ENCODE data around the gene ANO2. TPM values are rescaled to one million over a fixed set of nuclear protein-coding genes. Genes with fewer than 3 reads are reported as not detected.

The ANO2 gene
- total RNA-seq, 2 experiments from 2014 or later: not detected

GRCh38 chr12:5535541-5535940, 409.5 kb downstream of the ANO2 start:
- ChIA-PET POLR2A (no interaction called here), CTCF (no interaction called here)

DNA sequence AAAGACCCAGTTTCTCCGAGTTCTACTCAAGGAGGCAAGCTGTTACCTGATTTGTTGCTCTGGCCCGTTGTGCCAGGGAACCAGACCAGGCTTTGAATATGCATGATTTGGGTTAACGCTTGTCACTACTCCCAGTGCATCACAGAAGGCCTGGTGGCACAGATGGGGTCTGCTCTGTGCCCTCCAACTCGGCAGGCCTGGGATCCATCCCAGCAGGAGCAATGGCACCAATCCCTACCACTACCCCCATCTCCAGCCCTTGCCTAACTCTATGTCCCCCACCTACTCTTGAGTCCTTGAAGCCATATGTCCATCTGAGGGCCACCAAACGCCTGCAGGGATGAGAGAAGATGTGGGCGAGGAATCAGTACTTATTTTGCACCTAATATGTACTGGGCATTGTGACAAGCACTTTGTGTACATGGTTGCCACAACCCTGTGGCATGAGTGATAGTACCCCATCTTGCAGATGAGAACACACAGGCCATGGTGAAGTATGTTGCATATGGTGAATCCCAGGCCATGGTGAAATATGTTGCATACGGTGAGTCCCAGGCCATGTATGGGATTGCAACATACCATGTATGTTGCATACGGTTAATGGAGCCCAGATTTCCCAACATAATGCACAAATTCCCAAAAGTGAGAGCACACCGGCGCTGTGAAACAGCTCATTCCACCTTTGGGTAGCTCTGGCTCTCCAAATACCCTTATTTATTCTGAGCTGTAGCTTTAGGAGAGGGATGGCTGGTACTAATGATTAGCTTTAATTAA, 410.4 kb downstream of the ANO2 start:
- CTCF ChIA-PET: no interaction called here
- POLR2A ChIA-PET: no interaction called here

DNA sequence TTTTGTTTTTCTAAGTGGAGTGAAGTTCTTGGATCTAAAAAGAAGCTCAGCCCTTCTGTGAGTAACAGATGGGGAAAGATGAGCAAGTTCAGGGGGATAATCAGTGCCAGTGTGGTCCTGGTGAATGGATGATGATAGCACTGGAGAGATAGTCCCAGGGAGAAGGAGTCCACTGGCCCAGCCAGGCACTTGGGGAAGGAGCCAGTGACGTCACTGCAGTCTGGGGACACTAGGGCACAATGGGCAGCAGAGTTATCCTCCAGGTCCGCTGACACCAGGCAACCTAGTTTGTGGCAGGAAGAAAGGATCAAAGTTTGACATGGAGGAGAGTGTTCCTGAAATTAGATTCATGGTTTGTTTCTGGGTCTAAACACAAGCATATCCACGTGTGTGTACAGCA, 411.7 kb downstream of the ANO2 start:
- ChIA-PET CTCF (no interaction called here), POLR2A (no interaction called here)

GRCh38 chr12:5525783-5526367, 419.2 kb downstream of the ANO2 start:
- POLR2A ChIA-PET: no interaction called here
- CTCF ChIA-PET: no interaction called here

DNA sequence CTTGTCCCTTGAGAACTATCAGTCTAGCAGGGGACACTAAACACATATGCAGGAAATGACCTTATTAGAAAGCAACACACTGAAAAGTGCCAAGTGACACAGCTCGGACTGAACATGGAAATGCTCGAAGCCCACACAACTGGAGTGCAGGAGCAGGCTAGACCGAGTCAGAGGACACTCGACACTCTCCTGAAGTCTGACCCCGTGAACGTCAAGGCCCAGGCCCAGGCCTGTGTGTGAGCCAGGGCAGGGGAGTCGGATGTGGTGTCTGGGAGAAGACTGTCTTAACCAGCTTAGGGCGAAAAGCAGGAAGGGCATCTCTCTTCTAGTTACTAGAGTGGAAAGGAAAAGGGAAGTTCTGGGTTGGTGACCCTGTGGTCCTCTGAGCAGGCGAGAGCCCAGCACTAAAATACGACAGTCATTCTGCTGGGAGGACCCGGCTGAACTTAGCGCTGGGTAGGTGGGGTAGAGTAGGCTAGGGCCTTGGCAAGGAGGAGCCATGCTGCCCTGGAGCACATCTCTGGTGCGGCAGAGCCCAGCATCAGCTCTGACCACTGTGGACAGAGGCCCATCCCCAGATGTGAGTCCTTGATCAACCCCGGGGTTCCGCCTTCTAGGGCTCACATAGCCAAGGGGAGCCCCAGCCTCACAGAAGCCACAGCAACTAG, 420.2 kb downstream of the ANO2 start:
- POLR2A ChIA-PET: no interaction called here
- CTCF ChIA-PET: no interaction called here

- ChIA-PET POLR2A (no interaction called here), CTCF (no interaction called here)
Measured at GRCh38 chr12:5524116-5524768, 420.8 kb downstream of the ANO2 start.

DNA sequence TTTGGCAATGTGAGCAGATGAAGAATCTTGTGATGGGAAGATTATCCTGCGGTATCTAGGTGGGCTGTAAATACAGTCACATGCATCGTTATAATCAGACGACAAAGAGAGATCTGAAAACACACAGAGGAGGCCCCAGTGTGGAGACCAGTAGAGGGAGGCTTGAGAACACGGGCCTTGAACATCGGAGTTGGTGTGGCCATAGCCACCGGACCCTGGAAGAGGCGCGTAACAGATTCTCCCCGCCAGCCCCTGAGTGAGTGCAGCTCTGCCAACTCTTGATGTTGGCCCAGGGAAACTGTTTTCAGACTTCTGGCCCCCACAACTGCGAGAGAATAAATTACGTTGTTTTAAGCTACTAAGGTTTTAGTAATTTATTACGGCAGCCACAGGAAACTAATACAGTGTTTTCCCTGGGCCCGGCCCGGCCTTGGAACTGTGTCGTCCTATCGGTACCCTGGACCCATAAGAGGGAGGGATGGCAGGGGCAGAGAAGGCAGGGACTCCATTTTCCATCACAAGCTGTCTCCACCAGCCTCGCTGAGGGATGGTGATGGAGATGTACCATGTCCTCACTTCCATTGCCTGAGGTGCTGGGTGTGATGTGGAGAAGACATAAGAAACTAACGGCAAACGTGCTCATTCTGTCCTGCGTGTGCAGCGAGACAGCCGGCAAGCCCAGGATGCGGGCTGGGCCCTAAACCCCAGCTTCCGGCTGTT, 421.5 kb downstream of the ANO2 start:
- ChIA-PET CTCF (no interaction called here), POLR2A (no interaction called here)

GRCh38 chr12:5522432-5523335, 422.4 kb downstream of the ANO2 start:
- CTCF ChIA-PET: no interaction called here
- POLR2A ChIA-PET: no interaction called here

DNA sequence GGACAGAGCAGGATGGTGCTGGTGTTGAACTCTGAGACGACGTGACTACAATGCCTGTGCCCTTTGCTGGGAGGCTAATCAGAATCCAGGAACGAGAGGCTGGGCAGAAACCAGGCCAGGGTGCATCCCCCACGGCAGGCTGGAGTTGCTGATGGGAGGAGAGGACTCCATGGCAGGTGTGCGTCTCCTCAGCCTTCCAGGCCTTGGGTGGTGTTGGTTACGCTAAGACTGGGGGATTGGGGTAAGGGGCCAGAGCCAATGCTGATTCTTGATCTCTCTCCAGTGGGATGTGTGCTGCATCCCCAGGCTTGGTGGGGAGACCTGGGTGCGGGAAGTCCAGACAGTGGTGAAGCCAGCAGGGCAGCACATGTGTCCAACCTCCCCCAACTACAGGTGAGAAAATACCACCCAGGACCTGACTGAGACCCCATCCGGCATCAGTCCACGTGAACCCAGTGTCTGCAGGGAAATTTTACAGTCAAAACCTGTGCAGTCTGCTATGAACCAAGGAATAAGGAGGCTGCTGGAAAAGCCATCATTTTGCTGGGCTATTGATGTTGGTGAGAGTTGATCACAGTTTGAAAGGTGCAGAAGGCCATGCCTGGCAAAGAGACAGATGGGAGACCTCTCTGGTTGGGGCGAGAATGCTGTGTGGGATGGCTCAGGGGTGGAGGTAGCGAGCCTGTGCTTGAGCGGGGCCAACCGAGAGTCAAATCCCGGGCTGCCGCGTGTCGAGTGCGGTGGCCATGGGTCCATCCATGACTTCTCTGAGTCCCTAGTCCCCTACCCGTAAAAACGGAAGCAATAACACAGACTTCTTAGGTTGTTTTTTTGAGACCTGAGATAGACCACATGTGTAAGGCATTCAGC, 423.4 kb downstream of the ANO2 start:
- ChIA-PET POLR2A (no interaction called here), CTCF (no interaction called here)

DNA sequence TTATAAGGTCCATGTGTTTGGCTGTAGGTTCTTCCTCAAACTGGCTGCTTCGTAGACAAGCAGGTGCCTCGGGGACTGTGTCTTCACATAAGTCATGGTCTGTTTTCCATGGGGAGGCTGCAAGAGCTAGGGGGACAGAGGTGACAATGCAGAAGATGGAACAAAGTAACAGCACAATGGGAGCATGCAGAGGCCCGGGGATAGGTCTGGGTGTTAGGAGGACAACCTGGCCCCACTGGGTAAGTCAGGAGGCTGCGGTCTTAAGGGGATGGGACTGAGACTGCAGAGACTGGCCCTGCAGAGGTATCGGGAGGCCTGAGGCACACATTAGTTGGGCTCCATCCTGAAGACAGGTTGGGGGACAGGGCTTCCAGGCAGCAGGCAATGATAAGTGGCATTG, 424.2 kb downstream of the ANO2 start:
- POLR2A ChIA-PET: no interaction called here
- CTCF ChIA-PET: no interaction called here

DNA sequence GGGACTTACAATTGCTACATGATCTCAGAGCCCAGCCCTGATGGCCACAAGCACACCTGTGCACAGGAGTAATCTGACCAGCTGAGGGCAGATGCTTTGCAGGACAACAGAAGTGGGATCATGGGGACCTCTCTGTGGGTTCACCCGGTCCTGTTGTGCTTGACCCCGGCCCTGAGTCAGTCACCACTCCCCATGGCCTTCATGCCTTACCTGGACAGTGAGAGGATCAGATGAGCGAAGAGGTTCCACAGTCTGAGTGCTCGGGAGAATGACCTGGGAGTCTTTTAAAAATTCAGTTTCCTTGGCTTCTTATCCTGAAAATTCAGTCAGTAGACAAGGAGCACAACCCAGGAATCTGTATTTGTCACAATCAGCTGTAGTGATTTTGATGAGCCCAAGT, 425.0 kb downstream of the ANO2 start:
- CTCF ChIA-PET: no interaction called here
- POLR2A ChIA-PET: no interaction called here

- POLR2A ChIA-PET: no interaction called here
- CTCF ChIA-PET: no interaction called here
Measured at GRCh38 chr12:5518584-5519365, 426.3 kb downstream of the ANO2 start.

GRCh38 chr12:5516371-5517241, 428.5 kb downstream of the ANO2 start:
- ChIA-PET CTCF (no interaction called here), POLR2A (no interaction called here)

DNA sequence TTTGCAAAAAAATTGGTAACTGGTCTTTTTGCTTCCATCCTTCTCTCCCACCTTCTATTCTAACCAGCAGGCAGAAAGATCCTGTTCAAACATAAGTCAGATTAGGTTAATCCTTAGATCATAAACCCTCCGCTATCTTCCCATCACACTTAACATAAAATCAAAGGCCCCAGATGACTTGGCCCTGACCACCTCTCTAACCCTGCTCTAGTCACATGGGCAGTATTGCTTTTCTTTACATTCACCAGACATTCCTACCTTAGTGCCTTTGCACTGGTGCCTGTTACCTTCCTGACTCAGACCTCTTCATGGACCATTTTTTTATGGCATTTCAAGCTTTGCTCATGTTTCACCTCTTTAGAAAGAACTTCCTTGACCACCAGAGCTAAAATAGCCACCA, 429.6 kb downstream of the ANO2 start:
- CTCF ChIA-PET: no interaction called here

GRCh38 chr12:5514545-5514944, 430.5 kb downstream of the ANO2 start:
- POLR2A ChIA-PET: no interaction called here
- CTCF ChIA-PET: no interaction called here

More for the DNA sequence above, 429.6 kb downstream of the ANO2 start:
- POLR2A ChIA-PET: no interaction called here

GRCh38 chr12:5514016-5514415, 431.0 kb downstream of the ANO2 start:
- ChIA-PET CTCF (no interaction called here), POLR2A (no interaction called here)

- ChIA-PET POLR2A (no interaction called here), CTCF (no interaction called here)
Measured at GRCh38 chr12:5513406-5513805, 431.7 kb downstream of the ANO2 start.
